ENCODE results near the gene TIGD4. TPM values are rescaled to one million over a fixed set of nuclear protein-coding genes. Genes with fewer than 3 reads are reported as not detected.
A peak's percentile ranks its signal among the peaks of the same experiment; 100 is the strongest.

TIGD4 gene
- total RNA-seq, 1 donor from 2014 or later = under 0.01 TPM

- Histone ChIP-seq H3K36me3 (ENCODE audit: control insufficient read depth, insufficient read depth, low read length) (no peaks in the 10 kb centered on the region), H3K4me3 (ENCODE audit: low read depth, low read length) (no peak overlapping the region), H3K27me3 (ENCODE audit: control insufficient read depth, insufficient read depth, low read length) (no peaks in the 10 kb centered on the region)
- no peak for TF ChIP-seq CTCF (IDR thresholded peaks at IDR 0.05; ENCODE audit: insufficient read depth, low read length, severe bottlenecking)
- no peak for DNase-seq (ENCODE audit: low read depth)
- FAIRE-seq = no peak
Measured at GRCh38 chr4:152795891-152796290, 16.4 kb upstream of the TIGD4 start.

- H3K27me3 ChIP-seq (ENCODE audit: control insufficient read depth, insufficient read depth, low read length) = no peaks in the 10 kb centered on the region
- DNase-seq (ENCODE audit: low read depth) (no peak), FAIRE-seq (no peak)
- no peak overlapping the region for H3K4me3 ChIP-seq (ENCODE audit: low read depth, low read length)
- H3K36me3 ChIP-seq (ENCODE audit: control insufficient read depth, insufficient read depth, low read length) = peaks cover 2% of the 10 kb centered on the region
- no peak for TF ChIP-seq CTCF (IDR thresholded peaks at IDR 0.05; ENCODE audit: insufficient read depth, low read length, severe bottlenecking)
Measured at GRCh38 chr4:152786627-152787026, 7.1 kb upstream of the TIGD4 start.

GRCh38 chr4:152785639-152786615 lies 6.4 kb upstream of the TIGD4 start:
- peaks cover 2% of the 10 kb centered on the region for H3K36me3 ChIP-seq (ENCODE audit: control insufficient read depth, insufficient read depth, low read length)
- TF ChIP-seq CTCF (IDR thresholded peaks at IDR 0.05; ENCODE audit: insufficient read depth, low read length, severe bottlenecking) = no peak
- H3K27me3 ChIP-seq (ENCODE audit: control insufficient read depth, insufficient read depth, low read length) = no peaks in the 10 kb centered on the region
- FAIRE-seq (no peak), DNase-seq (ENCODE audit: low read depth) (no peak)
- no peak overlapping the region for H3K4me3 ChIP-seq (ENCODE audit: low read depth, low read length)

- DNase-seq (ENCODE audit: low read depth) = peak; percentile 30
- Histone ChIP-seq H3K4me3 (ENCODE audit: low read depth, low read length) (no peak overlapping the region), H3K36me3 (ENCODE audit: control insufficient read depth, insufficient read depth, low read length) (peaks cover 2% of the 10 kb centered on the region), H3K27me3 (ENCODE audit: control insufficient read depth, insufficient read depth, low read length) (no peaks in the 10 kb centered on the region)
- no peak for FAIRE-seq
- TF ChIP-seq CTCF (IDR thresholded peaks at IDR 0.05; ENCODE audit: insufficient read depth, low read length, severe bottlenecking) = no peak
Measured at GRCh38 chr4:152784490-152785350, 5.2 kb upstream of the TIGD4 start.

GRCh38 chr4:152780267-152780778 lies 793 bp upstream of the TIGD4 start:
- DNase-seq (ENCODE audit: low read depth) (no peak), FAIRE-seq (no peak)
- TF ChIP-seq CTCF (IDR thresholded peaks at IDR 0.05; ENCODE audit: insufficient read depth, low read length, severe bottlenecking) = no peak
- Histone ChIP-seq H3K27me3 (ENCODE audit: control insufficient read depth, insufficient read depth, low read length) (no peaks in the 10 kb centered on the region), H3K36me3 (ENCODE audit: control insufficient read depth, insufficient read depth, low read length) (peaks cover 2% of the 10 kb centered on the region), H3K4me3 (ENCODE audit: low read depth, low read length) (peak overlapping the region; percentile 74)
